Ammon's horn (tissue), 1 donor: ENCODE results near the gene RIMS4.

Experiments
- DNase-seq: peaks from one replicate; pipeline ENCODE4 v3.0.0-alpha.2; 2016; ENCODE audit warnings: low spot score

Gene RIMS4

DNA sequence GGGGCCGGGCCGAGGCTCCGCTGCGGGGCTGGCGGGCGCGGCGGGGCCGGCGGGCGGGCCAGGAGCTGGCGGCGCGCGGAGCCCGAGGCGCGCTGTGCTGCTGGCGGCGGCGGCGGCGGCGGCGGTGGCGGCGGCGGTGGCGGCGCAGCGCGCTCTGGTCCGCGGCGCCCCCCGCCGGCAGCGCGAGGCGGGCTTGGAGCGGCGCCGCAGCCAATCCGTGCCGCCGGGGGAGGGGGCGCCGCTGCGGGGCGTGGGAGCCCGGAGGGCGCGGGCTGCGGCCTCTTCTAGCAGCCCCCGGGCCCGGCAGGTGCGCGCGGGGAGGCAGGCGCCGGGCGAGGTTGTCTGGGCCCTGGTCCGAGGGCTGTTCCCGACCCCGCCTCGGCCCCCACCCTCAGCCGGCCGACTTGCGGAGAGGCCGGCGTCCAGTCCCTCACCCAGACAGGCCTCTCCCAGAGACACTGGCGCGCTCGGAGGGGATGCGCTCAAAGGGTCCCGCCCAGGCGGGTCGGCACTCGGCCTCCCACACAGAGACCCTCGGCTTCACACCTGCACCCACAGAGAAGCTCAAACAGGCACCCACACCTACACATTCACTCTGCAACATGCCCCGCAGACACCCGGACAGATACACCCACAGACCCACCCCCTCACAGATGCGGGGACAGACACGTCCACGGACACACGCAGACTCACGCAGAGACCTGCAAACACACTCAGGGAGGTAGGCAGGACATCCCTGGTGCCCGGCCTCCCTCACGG lies at the start of gene RIMS4:
Gene RIMS4 (minus strand): TSS at position 156 of the 759 bp plus-strand sequence. CDS start 275 bp downstream, outside the sequence.
- no peak for DNase-seq

DNA sequence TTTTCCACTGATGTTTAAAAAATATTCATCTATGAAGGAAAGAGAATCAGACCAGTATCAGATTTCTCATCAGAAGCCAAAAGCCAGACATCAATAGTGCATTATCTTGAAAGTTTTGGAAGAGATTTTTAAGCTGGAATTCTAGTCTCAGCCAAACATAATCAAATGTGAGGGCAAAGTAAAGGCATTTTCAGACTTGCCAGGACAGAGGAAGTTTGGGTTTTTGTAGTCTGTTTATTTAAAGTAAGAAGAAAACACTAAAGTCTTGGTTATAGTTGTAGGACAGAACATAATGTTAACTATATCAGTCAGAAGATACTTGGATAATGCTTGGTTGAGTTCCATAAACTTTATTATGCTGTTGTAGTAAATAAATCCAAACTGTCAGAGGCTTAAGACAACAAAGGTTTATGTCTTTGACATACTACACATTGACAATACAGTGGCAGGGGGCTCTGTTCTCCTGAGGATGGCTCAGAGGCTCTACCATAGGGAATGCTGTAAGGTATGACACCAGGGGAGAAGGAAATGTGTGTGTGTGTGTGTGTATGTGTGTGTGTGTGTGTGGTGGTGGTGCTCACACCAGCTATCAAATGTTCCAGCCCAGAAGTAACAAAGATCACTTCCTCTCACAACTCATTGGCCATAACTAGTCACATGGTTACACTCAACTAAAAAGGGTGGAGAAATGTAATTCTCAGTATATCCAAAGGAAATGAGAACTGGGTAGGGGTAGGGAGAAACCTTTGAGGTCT lies 48.4 kb upstream of the RIMS4 start:
- no peak for DNase-seq

DNA sequence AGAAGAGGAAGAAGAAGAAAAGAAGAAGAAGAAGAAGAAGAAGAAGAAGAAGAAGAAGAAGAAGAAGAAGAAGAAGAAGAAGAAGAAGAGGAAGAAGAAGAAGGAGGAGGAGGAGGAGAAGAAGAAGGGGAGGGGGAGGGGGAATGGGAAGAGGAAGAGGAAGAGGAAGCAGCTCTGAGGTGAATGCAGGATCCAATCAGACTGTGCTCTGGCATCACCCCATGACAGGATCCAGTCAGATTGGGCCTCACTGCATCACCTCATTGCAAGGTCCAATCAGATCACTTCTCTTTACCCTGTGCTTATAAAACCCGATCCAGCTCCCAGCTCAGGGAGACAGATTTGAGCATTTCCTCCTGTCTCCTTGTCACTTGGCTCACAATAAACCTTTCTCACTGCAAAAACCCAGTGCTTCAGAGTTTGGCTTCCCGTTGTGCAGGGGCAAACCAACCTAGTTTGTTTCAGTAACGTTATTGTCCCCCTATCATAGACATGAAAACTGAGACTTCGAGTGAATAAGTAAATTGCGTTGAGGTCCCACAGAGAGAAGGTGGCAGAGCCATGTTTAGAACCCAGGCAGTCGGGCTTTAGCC lies 46.6 kb upstream of the RIMS4 start:
- no peak for DNase-seq

DNA sequence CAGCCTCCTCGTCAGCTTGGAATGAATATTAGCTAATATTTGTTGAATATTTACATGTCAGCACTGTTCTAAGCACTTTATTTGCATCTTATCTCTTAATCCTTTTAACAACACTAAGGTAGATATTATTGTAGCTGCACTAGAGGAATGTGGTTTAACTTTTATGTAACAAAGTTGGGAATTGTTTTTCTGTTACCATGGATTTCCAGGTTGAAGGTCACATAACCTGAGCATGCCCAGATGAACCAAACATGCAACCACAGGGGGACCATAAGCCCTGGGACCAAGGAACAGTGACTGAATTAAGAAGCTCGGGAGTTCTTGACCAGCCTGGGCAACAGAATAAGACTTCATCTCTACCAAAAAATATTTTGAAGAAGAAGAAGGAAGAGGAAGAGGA lies 46.1 kb upstream of the RIMS4 start:
- DNase-seq, result no peak

DNA sequence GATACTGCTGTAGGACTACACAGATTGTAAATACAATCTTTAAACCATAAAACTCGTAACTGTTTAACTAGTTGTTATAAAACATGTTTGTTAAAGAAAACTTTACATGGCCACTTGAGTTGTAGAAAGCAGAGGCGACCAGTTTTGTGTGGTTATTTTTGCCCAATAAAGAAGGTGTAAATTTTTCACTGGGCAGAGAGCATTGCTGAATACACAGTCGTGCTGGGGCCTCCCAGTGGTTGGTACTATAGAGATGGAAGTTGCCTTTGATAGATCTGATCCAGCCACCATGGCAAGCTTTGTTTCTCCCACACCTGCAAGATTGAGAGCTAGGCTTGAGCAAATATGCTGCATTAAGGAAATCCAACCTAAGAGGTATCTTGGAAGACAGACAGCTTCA lies 41.2 kb upstream of the RIMS4 start:
- DNase-seq, result no peak

DNA sequence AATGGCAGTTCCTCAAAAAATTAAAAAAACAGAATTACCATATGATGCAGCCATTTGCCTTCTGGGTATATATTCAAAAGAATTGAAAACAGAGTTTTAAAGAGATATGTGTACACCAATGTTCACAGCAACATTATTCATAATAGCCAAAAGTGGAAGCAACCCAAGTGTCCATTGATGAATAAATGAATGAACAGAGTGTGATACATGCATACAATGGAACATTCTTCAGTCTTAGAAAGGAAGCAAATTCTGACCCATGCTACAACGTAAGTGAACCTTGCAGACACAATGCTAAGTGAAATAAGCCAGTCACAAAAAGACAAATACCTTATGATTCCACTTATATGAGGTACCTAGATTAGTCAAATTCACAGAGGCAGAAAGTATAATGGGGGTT lies 40.5 kb upstream of the RIMS4 start:
- no peak for DNase-seq

DNA sequence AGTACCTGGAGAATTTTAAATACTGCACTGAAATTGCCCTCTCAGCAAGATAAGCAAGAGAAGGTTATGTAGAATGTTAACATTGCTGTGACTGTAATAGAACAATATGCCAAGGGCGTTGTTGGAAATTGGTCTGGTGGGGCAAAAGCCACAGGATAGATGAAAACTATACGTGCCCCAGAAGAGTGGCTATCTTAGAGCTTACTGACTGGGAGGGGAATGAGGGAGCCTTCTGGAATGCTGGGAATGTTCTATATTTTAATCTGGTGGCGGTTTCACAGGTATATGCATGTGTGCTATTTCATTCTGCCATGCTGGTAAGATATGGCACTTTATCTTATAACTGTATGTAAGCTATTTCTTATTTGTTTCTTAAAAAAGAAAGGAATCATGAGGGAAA lies 39.9 kb upstream of the RIMS4 start:
- DNase-seq, result no peak

DNA sequence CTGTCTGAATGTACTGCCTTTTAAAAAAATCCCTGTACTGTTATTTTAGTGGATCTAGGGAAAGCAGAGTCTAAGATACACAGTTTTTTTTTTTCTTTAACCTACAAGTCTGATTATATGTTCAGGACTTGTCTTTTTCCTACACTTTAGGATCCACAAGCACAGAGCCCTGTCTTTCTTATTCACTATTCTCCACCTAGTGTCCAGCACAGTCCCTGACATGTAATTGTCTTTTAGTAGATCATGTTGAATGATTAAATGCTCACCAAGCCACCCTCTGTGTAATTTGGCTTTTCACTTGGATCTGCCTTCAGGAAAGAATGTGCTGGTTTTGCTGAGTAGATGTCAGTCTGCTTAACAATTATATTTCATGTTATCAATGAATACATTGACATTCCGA lies 39.4 kb upstream of the RIMS4 start:
- DNase-seq, result no peak

DNA sequence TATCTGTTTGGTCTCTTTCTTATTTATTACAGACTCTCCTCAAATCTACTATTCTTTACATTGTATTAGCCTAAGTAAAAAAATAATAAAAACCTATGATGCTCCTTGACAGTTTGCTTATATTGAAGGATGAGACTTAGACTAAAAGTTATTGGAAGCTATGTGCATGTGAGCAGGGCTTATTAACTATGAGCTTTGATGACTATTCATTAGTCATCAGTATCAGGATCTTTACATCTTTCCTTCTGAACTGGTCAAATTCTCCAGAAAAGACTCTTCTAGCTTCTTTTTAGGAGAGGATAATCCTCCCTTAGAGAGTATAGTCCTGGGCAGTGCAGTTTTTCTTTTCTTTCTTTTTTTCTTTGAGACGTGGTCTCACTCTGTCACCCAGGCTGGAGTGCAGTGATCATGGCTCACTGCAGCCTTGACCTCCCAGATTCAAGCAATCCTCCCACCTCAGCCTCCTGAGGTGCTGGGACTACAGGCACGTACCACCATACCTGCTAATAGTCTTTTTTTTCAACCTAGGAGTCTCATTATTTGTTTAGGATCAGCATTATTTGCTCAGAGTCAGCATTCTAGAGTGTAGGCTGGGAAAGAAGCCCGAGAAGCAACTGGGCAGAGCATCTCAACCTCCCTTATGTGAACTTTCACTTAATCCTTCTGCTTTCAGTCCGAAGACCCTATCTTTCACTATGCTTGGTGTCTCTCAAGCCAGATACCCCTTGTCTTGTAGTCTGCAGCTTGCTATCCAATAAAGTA lies 38.1 kb upstream of the RIMS4 start:
- no peak for DNase-seq

DNA sequence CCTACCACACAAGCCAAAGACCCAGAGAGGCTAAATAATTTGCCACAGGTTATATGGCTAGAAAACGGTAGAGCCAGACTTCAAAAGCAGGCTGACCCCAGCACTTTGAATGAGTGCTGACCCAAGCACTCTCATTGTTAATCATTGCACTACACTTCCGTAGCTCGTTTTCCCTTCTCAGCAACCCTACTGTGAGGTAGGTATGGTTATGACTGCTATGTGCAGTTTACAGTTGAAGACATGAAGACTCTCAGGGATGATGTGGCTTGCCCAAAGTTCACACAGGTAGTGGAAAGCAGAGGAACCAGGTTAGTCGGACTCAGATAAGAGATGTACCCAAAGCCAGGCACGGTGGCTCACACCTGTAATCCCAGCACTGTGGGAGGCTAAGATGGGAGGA lies 33.5 kb upstream of the RIMS4 start:
- DNase-seq, result no peak

DNA sequence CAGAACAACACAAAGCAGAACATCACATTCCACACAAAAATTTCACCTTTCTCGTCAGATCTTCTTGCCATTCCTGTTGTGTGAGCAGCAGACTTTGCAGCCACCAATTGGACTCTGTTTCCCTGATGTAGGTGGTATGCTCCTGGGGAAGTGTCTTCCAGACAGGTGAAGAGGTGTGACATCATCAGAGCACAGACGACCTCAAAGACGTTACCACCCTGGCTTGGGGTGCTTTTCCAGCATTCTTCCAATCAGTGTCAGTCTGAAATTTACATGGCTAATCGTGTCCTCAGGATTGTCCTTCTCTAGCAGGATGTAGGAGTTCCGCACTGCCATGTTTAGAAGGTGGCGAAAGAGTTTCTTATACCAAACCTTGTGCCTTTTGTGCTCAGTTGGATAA lies 31.6 kb upstream of the RIMS4 start:
- no peak for DNase-seq

DNA sequence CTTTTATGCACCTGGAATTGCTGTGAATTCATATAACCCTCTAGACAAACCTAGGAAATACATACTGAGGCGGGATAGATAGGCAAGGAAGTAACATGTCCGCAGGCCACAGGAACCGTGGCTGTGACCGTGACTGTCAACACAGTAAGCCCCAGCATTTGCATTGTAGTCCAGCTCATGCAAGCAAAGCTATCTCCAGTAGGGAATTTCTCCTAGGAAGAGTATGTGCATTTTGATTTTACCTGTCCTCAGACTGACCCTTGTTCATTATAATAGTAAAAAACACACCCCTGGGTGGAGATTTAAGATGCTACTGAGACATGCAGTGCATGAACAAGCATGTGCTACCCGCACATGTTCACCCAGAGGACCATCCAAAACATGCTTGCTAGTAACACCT lies 30.5 kb upstream of the RIMS4 start:
- no peak for DNase-seq

DNA sequence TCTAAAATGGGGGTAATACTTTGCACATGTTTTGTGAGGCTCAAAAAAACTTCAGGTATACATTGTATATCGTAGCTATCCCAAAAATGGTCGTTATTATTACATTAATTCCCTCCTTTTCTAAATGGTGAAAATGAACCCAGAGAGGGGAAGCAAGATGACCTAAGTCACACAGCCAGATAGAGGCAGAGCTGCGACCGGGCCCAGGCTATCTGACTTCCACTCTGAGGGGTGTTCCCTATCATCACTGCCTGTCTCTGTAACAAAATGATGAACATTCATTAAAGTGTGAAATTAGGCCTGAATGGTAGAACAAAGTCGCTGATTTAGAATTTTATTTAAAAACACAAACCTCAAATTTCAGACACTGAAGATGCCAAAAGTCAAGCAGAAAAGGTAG lies 29.1 kb upstream of the RIMS4 start:
- no peak for DNase-seq

DNA sequence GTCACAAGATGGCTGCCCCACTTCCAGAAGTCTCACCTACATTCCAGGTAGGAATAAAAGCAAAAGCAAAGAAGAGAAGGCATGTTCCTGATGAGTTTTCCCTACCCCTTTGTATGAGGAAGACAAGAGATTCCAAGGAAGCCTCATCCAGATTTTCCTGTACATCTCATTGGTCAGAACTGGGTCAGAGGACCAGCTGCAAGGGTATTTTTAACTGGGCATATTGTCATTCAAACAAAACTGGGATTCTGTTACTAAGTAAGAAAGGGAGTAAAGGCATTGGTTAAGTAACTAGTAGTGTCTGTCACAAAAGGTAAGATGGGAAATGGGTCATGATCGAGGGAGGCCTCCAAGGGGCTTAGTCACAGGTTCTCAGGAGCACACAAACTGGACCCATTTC lies 28.2 kb upstream of the RIMS4 start:
- DNase-seq, result no peak

DNA sequence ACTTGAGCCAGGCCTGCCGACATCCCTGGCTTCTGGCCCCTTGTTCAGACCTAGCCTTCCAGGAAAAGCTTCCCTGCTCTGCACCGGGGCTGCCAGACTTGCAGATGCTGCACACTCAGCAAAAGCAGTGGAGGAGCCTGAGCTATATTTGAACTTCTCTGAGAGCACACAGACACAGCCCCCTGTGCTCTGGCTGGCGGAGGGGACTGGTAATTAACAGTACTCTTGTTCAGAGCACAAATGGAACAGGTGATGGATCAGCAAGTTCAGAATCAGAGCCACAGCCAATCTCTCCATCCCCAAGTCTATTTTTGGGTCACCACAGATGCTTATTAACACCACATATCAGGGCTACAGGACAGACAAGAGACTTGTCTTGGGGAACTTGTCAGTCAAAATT lies 27.6 kb upstream of the RIMS4 start:
- DNase-seq, result no peak

DNA sequence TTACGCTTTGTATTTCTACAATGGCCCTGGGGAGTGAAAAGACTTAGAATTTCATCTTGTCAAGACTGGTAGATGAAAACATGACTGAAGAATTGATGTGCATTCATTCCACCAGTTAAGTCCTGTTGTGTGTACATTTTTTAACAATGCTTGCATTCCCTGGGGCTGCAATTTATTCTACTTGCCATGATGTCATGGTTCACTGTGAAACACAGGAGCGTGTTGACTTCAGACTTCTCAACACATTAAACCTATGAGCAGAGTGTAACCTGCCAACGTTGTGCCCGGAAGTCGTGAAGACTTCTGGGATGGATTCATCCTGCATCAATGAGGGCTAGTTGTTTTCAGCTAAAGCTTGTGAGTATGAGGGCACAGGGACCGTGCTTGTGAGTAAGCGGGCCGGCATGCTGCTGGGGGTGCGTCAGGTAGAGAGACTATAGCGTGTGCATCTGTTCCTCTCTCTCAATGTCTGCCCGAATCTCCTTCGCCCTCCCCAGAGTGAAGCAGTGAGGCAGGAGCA lies 26.3 kb upstream of the RIMS4 start:
- no peak for DNase-seq

DNA sequence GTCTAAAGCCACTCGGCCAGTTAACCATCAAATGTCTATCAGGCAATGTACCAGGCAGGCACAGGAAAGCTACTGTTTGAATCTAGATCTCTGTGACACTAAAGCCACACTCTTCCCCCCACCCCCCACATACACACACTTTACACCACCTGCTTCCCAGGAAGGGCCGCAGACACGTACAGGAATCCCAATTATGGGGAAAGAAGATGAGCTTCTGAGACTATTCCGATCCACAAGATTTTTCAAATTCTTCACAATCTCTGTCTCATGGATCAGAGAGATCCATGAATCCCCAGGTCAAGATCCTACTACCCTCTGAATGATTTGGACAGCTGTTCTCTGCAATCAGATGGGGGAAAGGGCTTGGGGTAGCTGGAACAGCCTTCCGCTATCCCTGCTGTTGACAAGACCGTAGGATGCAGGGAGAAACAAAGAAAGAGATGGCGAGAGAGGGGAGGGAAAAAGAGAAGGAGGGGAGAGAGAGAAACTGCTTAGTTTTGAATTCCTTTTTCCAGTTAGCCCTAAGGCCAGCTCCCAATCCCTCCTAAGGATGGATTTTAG lies 25.4 kb upstream of the RIMS4 start:
- no peak for DNase-seq

DNA sequence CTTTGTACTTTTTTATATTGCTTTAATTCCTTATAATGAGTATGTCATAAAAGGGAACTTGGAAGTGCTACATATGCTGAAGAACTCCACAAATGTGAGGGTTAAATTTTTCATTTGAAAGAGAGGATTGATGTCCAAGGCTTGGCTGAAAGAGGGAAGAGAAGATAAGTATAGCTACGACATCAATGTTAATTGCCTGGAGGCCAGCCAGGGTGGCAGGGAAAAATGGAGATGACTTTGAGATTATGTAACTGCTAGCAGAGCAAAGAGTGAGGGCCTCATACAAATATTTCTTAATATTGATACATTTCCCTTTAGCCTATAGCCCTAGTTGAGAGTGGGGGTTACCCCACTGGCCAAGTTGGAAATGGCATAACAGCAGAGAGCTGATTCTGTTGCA lies 24.8 kb upstream of the RIMS4 start:
- no peak for DNase-seq

DNA sequence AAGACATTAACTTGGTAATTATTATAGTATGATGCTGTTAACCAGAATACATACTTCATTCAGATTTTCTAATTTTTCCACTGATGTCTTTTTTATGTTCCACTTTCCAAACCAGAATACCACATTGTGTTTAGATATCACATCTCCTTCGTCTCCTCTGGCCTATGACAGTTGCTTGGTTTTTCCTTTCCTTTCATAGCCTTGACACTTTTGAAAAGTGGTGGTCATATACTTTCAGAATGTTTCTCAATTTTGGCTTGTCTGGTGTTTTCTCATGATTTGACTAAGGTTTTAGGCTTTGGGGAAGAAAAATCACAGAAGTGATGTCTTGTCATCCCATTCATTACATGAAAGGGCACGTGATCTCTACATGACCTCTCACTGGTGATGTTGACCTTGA lies 24.3 kb upstream of the RIMS4 start:
- no peak for DNase-seq

DNA sequence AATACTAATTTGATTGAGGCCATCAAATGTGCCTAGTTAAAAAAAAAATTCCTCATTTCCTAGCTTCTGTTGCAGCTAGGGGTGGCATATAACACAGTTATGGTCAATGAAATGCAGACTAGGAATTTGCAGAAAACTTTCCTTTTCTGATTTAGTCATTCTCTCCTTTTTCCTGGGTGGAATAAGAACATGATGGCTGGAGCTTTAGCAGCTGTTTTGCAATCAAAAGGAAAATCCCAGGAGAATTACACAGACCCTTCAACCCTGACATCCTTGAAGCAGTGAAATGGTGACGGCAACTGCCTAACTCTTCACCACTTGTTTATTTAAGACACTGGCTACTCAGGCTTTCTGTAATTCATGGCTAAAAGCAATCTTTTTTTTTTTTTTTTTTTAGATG lies 23.1 kb upstream of the RIMS4 start:
- no peak for DNase-seq

DNA sequence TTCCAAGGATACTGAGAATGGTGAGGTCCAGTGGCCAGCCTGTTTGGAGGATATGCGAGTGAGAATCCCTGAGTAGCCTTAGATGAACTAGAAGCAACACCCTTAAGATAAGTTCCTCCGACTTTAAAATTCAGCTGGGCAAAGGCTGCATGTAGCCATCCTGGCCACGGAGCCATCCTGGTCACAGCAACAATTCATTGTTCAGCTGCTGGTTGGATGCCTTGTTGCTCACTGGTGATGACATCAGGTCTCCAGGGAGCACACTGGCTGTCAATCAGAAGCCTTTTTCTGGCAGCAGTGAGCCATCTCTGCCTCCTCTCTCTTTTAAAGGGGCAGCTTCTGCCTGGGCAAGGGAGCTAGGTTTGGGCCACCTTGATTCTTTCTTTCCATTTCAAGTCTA lies 22.4 kb upstream of the RIMS4 start:
- DNase-seq, result peak; percentile 43

DNA sequence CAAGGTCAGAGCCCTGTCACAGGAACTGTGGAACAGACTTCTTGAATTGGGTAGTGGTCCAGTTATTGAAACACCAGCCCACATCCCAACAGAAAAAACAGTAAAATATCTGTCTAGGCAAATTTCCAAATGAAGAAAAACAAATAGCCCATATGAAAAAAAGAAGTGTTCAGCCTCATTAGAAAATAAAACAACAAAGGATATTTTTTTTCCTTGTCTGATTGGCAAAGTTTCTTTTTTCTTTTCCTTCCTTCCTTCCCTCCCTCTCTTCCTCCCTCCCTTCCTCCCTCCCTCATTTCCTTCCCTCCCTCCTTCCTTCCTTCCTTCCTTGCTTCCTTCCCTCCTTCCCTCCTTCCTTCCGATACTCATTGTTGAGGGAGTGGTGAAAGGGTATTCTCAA lies 20.6 kb upstream of the RIMS4 start:
- no peak for DNase-seq
